NCI-H2227 (cell line): ENCODE measurements around the gene AKAP6.

Experiments used
- DNase-seq: peaks from one replicate; lab custom pipeline; 2025; ENCODE audit not compliant: unreplicated experiment; lab: John Stamatoyannopoulos, UW

The AKAP6 gene

DNA sequence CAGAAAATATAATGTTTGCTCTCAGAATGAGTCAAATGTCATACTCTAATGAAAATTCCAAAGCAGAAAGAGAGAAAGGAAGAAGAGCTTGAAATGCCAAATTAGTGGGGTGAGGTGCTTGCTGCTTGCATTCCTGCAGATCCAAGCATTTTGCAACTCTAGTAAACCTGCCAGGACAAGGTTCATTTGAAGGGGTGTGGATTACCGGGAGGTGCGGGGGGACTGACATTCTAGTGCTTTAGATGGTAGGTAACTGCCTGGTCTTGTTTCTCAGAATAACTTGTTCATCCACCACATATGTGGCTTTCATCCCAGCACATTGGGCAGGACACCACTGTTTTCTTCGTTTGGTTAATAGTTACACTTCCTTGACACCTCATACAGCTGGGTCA is 144.4 kb downstream of the AKAP6 start:
- no peak for DNase-seq

DNA sequence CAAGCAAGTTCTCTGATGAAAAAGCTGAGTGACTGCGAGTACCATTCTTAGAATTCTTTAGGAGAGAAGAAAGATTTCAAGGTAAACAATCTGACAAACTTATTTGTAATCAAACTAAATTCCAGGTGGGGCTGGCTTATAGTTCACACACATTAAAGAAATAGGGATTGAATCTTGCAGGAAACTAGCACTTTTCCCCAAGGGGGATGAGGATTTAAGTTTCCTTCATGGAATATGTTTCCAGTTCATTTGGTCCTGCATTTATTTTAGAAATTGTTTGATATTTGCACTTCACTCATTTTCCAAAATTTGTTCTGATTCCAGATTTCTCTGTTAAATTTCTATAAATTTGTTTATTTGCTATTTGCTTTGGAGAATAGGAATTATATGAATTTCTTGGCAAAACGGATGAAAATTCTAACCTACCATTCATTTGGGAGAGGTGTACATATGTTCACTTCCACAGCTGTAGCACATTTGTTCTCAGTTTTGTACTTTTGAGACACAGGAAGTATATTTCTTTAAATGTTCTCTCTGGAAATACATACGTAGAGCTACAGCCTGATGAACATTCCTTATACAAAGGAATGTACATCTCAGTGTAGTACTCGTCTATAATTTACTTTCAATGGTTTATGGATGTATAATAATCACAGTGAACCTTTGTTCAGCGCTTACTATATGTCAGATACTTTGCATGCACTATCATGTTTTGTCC is 145.5 kb downstream of the AKAP6 start:
- no peak for DNase-seq

DNA sequence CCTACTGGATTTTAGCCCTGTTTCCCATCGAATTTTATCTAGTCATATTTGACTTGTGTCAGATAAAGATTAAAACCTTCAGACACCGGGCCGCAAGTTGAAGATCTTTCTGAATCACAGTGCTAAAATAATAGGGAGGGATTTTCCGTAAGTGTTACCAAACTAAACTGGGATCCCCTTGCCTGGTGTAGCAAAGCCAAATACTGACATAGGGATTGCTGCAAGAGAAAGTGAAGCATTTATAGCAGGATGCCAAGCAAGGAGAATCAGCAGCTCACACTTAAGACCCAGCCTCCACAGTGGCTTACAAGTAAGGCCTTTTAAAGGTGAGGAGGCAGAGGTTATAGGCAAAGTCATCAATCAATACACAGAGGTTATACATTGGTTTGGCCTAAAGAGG is 147.4 kb downstream of the AKAP6 start:
- no peak for DNase-seq

DNA sequence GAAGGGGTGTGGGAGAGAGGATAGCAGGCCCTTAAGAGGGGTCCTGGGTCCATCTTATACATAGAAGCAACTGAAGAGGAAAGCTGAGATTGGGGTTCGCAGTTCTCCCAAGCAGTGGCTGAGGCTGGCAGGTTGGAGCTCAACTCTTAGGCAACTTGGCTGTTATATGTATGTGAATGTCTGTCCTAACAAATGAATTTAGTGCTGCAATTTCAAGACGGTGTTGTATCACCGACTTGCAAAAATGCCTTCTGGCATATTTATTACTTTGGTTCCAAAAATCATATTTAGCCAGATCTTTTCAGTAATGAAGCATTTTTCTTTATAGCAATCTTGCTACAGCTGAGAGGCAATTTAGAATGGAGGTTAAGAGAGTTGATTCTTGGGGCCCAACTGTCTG is 148.3 kb downstream of the AKAP6 start:
- DNase-seq = no peak

DNA sequence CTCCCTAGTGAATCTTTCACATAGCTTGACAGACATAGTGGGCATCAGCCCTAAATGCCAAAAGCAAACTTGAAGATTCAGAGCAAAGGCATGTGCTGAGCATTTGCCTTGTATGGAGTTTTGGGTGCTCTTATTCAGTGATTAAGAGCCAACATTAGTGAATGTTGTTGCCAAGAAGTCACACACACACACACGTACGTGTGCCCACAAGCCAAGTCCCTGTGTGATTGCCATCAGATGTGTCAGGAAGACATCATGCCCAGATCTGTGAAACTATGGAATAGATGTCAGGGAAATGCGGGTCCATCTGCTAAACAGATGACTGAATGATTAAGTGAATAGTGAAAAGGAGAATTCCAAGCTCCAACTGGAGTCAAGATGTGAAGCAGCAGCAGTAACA is 149.0 kb downstream of the AKAP6 start:
- no peak for DNase-seq

DNA sequence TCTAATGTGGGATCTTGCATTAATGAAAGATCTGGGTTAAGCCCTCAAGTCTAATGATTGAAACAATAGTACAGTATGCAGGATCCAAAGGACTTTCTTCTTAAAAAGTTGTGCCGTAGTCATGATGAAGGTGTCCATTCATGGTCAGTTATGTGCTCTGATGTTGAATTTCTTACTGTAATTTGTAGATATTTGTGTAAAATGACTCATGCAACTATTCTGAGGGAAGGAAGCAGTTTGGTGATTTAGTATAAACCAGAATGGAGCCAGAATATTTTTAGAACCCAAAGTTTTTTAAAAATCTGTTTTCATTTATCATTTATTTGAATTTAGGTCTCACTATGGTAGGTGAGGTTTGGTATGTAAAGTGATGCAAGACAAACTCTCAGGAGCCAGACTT is 151.2 kb downstream of the AKAP6 start:
- DNase-seq = no peak

DNA sequence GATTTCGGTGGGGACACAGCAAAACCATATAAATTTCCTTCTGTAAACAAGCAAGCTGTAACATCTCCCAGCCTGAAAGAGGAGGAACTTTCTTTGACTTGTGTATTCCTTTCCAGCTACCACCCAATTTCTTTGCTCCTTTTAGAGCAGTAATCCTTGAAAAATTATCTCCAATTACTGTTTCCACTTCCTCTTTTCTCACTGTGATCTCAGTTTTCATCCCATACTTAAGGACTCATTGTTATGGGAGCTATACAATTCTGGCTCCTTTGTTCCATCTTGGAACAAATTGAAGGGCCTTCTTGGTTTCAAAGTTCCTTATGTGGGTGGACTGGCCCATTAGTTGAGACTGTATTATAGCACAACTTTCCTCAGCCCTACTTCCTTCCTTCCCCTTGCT is 152.6 kb downstream of the AKAP6 start:
- no peak for DNase-seq

DNA sequence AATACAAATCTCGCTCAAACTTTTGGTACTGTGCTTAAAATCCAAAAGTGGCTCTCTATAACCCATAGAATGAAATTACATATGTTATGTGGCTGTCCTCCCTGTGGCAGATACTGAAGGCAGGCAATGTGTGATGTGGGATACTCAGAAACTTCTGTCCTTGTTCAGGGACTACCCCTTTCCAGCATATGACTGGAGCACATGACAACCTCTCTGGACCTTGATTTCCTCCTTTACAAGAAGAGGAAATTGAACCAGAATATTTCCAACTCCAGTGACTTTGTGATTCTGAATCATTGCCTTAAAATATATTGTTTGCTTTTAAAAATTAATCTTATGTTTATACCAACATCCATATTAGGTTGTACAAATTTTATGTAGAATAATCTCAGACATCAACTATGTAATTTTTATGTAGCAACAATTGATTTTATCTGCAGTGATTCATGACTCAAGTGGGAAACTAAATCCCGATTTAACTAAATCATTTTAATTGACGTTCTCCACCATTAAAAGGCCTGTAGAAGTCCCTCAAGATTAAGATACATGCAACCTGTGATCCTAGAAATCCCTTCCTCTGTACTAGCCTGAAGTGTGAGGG is 162.4 kb downstream of the AKAP6 start:
- no peak for DNase-seq

DNA sequence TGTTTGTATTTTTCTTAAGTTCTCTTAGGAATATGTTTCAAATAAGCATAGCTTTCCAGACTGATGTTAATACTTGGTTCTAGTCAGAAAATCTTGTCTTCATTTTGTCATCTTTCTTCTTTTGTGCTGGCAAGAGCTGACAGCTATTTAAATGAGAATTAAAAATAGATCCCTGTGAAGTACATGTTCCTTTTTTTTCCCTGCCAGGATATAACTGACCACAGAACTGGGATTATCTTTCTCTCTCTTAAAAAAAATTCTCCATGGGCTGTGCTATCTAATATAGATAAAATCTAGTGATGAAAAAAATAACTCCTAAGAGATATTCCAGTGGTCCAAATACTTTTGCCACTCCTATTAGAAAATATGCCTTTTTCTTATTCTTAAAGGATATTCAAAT is 163.4 kb downstream of the AKAP6 start:
- no peak for DNase-seq

DNA sequence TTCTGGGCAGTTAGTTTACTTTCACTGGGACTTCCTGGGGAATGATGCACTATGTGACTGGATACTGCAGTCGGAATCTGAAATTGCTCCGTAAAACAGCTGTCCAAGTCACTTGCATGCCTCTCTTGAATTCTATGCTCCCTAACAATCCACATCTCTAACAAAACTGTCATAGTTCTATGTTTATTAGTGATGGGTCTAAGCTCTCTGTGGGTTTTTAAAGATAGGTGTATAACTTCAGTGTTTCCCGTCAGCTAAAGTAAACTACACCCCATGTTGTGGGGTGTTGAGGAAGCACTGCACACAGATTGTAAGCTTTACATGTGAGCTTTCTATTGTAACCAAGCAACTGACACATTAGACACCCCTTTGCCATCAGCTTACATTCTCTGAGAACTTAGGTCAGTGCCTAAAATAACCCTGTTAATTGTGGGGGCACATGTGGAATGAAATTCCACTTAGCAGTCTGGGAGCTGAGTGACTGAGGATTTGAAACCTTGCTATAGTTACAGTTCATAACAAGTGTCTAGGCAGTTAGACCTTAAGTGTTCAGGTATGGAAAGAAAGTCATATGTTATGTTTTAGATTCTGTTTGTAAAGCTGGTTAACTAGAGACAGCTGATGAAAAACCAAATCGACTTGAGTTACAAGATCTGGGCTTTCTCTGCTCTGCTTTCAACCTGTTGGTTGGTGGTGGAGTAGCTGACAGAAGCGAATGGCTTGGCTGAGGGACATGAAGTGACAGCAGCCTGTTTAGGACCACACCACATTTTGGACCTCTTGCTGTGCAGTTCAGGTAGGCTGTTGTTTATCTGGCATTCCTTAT is 165.7 kb downstream of the AKAP6 start:
- no peak for DNase-seq

DNA sequence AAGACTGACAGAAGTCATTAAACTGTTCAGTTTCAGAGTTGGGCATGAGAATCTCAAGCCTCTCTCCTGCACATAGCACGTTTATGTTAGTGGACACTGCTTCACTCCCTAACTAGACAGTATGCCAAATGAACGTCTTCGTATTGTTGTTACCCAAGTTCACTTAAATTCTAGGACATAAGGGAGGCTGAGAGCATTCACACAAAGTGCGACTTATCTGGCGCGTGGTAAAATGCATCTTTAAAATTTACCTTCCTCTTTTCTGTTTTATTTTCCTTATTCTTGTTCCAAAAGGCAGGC is 166.3 kb downstream of the AKAP6 start:
- DNase-seq = no peak

DNA sequence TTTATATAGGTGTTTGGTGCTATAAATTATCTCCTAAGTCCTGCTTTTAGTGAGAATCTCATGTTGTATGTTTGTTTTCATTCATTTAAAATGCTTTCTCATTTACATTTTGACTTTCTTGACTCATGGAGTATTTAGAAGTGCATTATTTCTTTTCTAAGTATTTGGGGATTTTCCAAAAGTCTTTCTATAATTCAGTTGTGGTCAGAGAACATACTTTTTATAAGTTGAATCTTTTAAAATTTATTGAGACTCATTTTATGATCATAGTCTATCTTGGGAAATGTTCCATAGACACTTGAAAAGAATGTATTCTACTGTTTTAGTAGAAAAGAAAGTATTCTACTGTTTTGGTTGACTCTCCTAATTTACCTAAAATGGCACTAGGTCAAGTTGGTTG is 168.2 kb downstream of the AKAP6 start:
- no peak for DNase-seq

DNA sequence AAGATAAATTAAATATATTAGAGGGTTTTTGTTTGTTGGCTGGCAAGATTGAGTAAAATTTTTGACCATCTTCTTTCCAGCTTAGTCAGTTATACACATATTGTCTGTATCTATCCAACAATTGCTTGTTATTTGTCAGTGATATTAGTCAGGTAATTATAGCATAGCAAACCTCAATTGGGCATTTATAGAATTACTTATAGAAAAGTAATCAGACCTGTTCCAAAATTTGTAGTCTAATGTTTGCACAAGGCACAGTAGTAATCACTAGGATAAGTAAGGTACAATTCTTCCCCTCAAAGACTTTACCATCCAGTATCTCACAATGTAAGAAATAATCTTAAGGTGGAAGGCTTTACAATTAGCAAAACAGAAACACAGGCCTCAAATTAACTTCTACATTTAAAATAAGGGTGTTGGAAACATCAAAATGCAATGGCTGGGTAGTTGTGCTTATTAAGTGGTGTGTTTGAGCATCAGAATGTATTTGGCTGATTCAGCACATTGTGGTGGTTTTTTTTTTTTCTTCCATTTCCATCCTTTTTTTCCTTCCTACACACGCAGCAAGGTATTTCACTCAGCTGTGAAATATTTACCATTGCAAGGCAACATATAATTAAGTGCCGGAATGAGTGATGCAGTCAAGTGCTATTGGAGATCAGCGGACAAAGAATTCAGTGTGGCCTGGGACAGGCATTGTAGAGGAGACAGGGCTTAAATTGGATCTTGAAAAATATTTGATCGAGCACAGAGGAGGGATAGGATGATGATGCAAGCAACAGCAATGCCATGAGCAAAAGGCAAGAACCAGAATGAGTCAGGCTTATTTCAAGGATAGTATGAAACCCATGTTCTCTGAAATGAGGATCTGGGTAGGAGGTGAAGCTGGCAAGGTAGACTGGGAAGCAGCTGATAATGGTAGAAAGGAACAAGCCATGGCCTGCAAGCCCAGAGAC is 178.2 kb downstream of the AKAP6 start:
- peak; percentile 73 for DNase-seq

DNA sequence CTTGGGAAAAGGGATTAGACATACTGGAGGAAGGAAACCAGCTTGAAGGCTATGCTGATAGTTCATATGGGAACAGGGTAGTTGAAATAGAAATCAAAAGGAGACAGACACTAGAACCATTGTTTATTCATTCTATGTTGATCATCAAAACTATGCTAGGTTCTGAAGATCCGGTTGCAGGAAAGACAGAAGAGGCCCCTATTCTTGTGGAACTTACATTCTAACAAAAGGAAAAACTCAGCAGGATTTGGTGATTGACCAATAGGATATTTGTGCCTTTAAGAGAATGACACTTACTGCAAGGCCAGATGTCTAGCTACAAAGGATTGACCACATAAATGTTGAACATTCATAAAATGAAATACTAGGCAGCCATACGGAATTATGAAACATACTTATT is 179.2 kb downstream of the AKAP6 start:
- DNase-seq = no peak

DNA sequence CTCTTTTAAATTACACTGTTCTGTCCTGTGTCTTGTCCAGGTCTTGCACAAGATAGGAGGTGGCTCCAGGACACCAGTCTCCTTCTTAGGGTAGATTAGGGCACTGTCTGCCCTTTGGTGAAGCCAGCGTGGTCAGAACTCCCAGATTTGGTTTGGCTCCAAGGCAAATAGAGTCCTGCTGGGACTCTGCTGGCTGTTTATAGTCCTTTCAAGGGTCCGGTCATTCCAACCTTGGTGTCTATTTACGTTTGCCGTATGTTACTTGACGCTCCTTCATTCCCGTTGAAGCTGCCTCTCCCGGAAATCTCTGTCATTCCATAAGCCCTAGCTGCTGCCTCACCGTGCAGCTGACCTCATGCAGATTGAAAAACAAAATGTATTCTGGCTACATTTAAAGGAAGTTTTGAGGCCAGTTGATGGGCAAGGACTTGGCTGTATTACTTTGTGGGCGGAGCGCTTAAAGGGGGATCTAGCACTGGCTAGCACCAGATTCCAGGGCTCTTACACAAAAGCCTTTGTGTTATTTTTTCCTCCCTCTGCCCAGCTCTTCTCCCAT is 180.6 kb downstream of the AKAP6 start:
- no peak for DNase-seq

DNA sequence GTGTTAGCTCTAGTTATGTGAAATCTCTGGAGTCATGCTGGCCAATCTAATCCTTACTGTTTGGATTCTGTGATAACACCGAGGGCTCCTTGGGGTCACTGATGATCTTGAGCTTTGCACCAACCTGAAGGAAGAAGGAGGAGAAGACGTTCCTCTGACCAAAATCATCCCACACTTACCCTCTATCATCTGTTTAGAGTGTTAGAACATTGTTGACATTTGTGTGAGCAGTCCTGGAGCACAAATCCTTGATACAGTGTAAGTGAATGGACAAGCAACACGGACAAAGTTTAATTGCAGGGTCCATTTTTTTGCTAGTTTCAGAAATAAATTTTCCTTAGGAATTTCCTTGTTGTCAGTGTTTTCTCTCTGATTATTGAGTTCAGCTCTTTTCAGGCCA is 181.7 kb downstream of the AKAP6 start:
- no peak for DNase-seq

DNA sequence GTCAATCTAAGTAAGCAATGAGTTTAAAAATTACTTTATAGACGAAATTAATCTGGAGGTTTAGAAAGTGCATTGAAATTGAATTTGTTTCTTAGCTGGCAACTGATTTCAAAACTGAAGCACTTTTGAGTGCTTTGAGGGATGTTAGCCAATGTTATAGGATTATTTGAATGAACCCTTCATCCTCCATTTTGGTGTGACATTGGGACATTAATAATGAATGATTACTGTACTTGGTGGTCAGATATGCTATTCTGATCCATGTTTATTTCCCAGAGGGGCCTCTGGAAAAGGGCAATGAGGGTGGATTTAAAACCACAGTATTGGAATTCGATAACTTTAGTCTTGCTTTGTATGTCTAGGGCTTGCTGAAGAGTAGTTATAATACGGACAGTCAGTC is 183.2 kb downstream of the AKAP6 start:
- no peak for DNase-seq

DNA sequence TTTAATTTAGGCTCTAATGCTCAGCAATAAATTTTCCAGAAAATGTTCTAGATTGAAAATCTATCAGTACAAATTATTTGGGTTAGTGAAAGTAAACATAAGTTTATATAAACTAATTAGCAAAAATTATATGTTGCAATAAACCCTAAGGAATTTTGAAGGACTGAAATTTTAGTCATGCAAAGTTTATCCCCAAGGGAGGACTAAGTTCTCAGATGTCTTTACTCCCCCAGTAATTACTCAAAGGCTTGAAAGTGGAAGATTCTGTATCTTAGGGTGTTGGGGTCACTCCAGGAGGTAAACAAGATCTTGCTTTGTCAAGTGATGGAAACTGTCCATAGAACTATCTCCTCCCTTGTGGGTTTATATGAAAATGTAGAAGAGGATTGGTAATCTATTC is 183.7 kb downstream of the AKAP6 start:
- DNase-seq = no peak

DNA sequence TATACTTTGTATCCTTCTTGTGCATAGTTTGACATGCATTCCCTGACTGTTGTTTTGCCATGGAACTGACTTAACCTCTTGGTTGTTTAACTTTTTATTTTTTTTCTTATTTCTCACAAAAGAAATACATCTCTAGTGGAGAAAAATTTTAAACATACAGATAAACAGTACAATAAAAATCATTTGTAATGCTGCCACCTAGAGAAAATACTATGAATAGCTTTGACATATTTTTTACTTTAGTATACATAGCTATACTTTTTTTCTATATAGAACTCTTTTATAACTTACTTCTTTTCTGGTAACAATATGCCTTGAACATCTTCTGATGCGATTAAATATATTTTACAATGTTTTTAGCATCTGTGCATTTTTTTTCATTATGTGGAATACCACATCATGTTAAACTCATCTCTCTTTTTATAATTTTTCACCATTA is 184.5 kb downstream of the AKAP6 start:
- DNase-seq = peak; percentile 4

DNA sequence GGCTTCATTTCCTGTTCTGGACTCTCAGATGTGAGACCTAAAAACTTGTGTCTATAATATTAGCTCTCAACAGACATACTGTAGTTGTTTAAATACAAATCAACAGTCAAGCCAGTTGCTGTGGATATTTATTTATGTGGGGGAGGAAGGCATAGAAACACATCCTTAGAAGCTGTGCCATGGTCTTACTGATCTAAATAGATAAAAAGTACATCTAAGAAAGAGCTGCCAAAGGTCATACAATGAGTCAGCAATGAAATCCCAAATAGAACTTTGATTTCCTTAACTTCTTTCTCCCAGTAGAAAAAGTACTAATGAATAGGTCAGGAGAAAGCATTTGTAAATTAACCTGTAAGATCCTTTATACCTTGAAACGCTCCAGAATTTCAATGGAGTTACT is 185.1 kb downstream of the AKAP6 start:
- DNase-seq = no peak

DNA sequence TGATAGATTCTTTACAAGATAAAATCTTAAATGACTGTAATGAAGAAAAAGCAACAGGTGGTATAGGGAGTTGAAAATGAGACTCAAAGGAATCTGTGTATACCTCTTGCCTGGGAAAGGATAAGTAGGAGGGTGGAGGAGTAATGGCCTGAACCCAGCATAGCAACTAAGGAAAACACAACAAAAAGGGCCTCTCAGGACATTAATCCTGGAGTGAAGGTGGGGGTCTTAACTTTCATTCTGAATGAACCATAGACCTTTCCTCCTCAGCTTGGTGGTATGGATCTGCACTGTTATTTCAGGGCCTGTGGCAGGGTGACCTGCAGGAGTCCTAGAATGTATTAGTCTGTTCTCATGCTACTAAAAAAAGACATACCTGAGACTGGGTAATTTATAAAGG is 185.6 kb downstream of the AKAP6 start:
- DNase-seq = no peak
